Hematopoietic multipotent progenitor cell treated with erythropoietin and hydrocortisone succinate and interleukin-3 and kit ligand, for 8 days (in vitro differentiated cells): ENCODE results near the gene TAF3.

Source experiments
- DNase-seq: peaks from one replicate; pipeline ENCODE4 v3.0.0-alpha.2; 2015

The TAF3 gene

GRCh38 chr10:7937315-7937945 lies 119.1 kb downstream of the TAF3 start:
- DNase-seq, result no peak

GRCh38 chr10:7941576-7941975 lies 123.3 kb downstream of the TAF3 start:
- DNase-seq, result no peak

- no peak for DNase-seq
These were observed 124.0 kb downstream of the TAF3 start for GRCh38 chr10:7942316-7942715.

- no peak for DNase-seq
These were observed 124.6 kb downstream of the TAF3 start for GRCh38 chr10:7942859-7943258.

GRCh38 chr10:7944215-7944480 lies 125.8 kb downstream of the TAF3 start:
- no peak for DNase-seq

- DNase-seq, result no peak
These were observed 126.2 kb downstream of the TAF3 start for GRCh38 chr10:7944537-7944936.

- no peak for DNase-seq
These were observed 126.7 kb downstream of the TAF3 start for GRCh38 chr10:7945034-7945433.

- DNase-seq, result no peak
These were observed 127.3 kb downstream of the TAF3 start for GRCh38 chr10:7945469-7946187.

- no peak for DNase-seq
These were observed 130.2 kb downstream of the TAF3 start for GRCh38 chr10:7948371-7949000.

- DNase-seq, result no peak
These were observed 132.9 kb downstream of the TAF3 start for GRCh38 chr10:7950981-7951847.

GRCh38 chr10:7952266-7952665 lies 134.0 kb downstream of the TAF3 start:
- DNase-seq, result peak; percentile 35

- no peak for DNase-seq
These were observed 135.1 kb downstream of the TAF3 start for GRCh38 chr10:7953447-7953846.

GRCh38 chr10:7955446-7955845 lies 137.1 kb downstream of the TAF3 start:
- DNase-seq, result no peak

GRCh38 chr10:7956508-7956907 lies 138.2 kb downstream of the TAF3 start:
- peak; percentile 52 for DNase-seq

GRCh38 chr10:7957591-7957990 lies 139.3 kb downstream of the TAF3 start:
- no peak for DNase-seq

GRCh38 chr10:7958442-7958841 lies 140.1 kb downstream of the TAF3 start:
- no peak for DNase-seq

- no peak for DNase-seq
These were observed 141.8 kb downstream of the TAF3 start for GRCh38 chr10:7960108-7960507.

GRCh38 chr10:7962592-7962991 lies 144.3 kb downstream of the TAF3 start:
- no peak for DNase-seq

- no peak for DNase-seq
These were observed 147.2 kb downstream of the TAF3 start for GRCh38 chr10:7965457-7965856.

- DNase-seq, result no peak
These were observed 148.7 kb downstream of the TAF3 start for GRCh38 chr10:7967035-7967434.

GRCh38 chr10:7968510-7969112 lies 150.3 kb downstream of the TAF3 start:
- DNase-seq, result no peak

- no peak for DNase-seq
These were observed 151.3 kb downstream of the TAF3 start for GRCh38 chr10:7969623-7970022.

- no peak for DNase-seq
These were observed 153.6 kb downstream of the TAF3 start for GRCh38 chr10:7971949-7972348.
